HepG2 (cell line): Measurements from ENCODE around the gene SRSF8. TPM values are rescaled to one million over a fixed set of nuclear protein-coding genes. Genes with fewer than 3 reads are reported as not detected.

Source experiments
- FIP1L1 ChIP-seq: fragments of 200-400 bp; formaldehyde crosslinking; IDR thresholded peaks from 2 replicates; pipeline ENCODE4 v1.6.1; 2018; ENCODE audit warnings: low read depth, mild to moderate bottlenecking, low read length, moderate library complexity, borderline replicate concordance; ENCODE audit not compliant: insufficient read depth
- FOXK2 ChIP-seq: fragments of 450-650 bp; IDR thresholded peaks from 2 replicates; pipeline ENCODE4 v1.6.1; 2016
- IRF2 ChIP-seq: IDR thresholded peaks from 2 replicates; pipeline ENCODE4 v1.6.1; 2018; ENCODE audit warnings: missing genetic modification reagents, missing compliant biosample characterization
- KDM5B ChIP-seq: sonication (generic); formaldehyde crosslinking; IDR thresholded peaks from 2 replicates; pipeline ENCODE4 v1.4.0; 2020; ENCODE audit warnings: missing genetic modification reagents, mild to moderate bottlenecking, borderline replicate concordance
- KLF11 ChIP-seq: IDR thresholded peaks from 2 replicates; pipeline ENCODE4 v1.6.1; 2016; ENCODE audit warnings: missing compliant biosample characterization
- NCOA5 ChIP-seq: sonication (generic); formaldehyde crosslinking; IDR thresholded peaks from 2 replicates; pipeline ENCODE4 v1.4.0; 2020; ENCODE audit warnings: missing genetic modification reagents
- PHF8 ChIP-seq: sonication (generic); formaldehyde crosslinking; IDR thresholded peaks from 2 replicates; pipeline ENCODE4 v1.5.0; 2020; ENCODE audit warnings: missing genetic modification reagents
- POLR2AphosphoS2 ChIP-seq: IDR thresholded peaks from 2 replicates; pipeline ENCODE4 v1.6.1; 2011; ENCODE audit warnings: low read depth, low read length, improper control_type of control experiment
- ZNF350 ChIP-seq: sonication (generic); formaldehyde crosslinking; IDR thresholded peaks from 2 replicates; pipeline ENCODE4 v1.4.0; 2020; ENCODE audit warnings: mild to moderate bottlenecking, low read depth, missing genetic modification reagents, borderline replicate concordance
- ZNF549 ChIP-seq: sonication (generic); formaldehyde crosslinking; IDR thresholded peaks from 2 replicates; pipeline ENCODE4 v1.5.0; 2020; ENCODE audit warnings: missing genetic modification reagents
- ZNF773 ChIP-seq: sonication (generic); formaldehyde crosslinking; IDR thresholded peaks from 2 replicates; pipeline ENCODE4 v1.4.0; 2020; ENCODE audit warnings: missing genetic modification reagents, borderline replicate concordance
- ZNF839 ChIP-seq: sonication (generic); formaldehyde crosslinking; IDR thresholded peaks from 2 replicates; pipeline ENCODE4 v1.4.0; 2020; ENCODE audit warnings: missing genetic modification reagents, mild to moderate bottlenecking, borderline replicate concordance
- polyA plus RNA-seq, 8 experiments: library from polyadenylated mRNA; depleted of rRNA in 3 of 8; stranded (reverse) in 7 of 8; unstranded in 1 of 8; fragments of >200 nt; fragmentation: Illumina TruSeq in 4 of 8; extraction: Trizol in 4 of 8; gene quantifications; 2 replicates each; pipeline versions ENCODE4 v1.2.1 to v1.2.3, GENCODE V29; 2011 to 2016; ENCODE audit warnings: low read depth in 4 of 8, missing spikeins in 1 of 8, mixed read lengths in 1 of 8; ENCODE audit not compliant: insufficient read depth in 1 of 8
- total RNA-seq, 5 experiments: library from RNA; depleted of rRNA; stranded (reverse); fragments of >200 nt; fragmentation: Illumina TruSeq; extraction: Trizol; gene quantifications; 2 replicates each; pipeline ENCODE4 v1.2.3, GENCODE V29; 2016; ENCODE audit warnings: low read depth in 1 of 5
- TF ChIP-seq, protein P1 (sequence below): sonication (generic); formaldehyde crosslinking; IDR thresholded peaks from 2 replicates; pipeline ENCODE4 v1.4.0; 2020; ENCODE audit warnings: missing genetic modification reagents, borderline replicate concordance
- TF ChIP-seq, protein P2 (sequence below): conservative IDR thresholded peaks from 2 replicates; pipeline ENCODE4 v1.6.1; 2018; ENCODE audit warnings: missing genetic modification reagents
- TF ChIP-seq, protein P3 (sequence below): sonication (generic); formaldehyde crosslinking; IDR thresholded peaks from 2 replicates; pipeline ENCODE4 v1.4.0; 2020; ENCODE audit warnings: missing genetic modification reagents
- TF ChIP-seq, protein P4 (sequence below): sonication (generic); formaldehyde crosslinking; IDR thresholded peaks from 2 replicates; pipeline ENCODE4 v1.4.0; 2020; ENCODE audit warnings: mild to moderate bottlenecking, missing genetic modification reagents

The SRSF8 gene
- total and polyA plus RNA-seq, 2 of the 13 experiments (the other 11 are each of a cell fraction or from before 2014, with no cell fraction given) = 21.8 to 25.8 TPM

DNA sequence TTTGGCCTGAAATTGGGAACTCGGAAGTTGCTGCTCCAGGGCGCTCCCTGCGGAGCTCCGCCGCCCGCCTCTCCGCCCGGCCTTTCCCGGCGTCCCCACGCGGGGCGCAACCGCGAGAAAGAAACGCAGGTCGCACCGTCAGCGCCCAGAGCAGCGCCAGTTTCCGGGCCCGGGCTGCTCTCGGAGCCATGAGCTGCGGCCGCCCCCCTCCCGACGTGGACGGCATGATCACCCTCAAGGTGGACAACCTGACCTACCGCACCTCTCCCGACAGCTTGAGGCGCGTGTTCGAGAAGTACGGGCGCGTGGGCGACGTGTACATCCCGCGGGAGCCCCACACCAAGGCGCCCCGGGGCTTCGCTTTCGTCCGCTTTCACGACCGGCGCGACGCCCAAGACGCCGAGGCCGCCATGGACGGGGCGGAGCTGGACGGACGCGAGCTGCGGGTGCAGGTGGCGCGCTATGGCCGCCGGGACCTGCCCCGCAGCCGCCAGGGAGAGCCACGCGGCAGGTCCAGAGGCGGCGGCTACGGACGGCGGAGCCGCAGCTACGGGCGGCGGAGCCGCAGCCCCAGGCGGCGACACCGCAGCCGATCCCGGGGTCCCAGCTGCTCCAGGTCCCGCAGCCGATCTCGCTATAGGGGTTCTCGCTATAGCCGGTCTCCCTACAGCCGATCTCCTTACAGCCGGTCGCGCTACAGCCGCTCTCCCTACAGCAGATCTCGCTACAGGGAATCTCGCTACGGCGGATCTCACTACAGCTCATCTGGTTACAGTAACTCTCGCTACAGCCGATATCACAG is 521 bp downstream of the SRSF8 start (continued):
- TF ChIP-seq, protein P1, sequence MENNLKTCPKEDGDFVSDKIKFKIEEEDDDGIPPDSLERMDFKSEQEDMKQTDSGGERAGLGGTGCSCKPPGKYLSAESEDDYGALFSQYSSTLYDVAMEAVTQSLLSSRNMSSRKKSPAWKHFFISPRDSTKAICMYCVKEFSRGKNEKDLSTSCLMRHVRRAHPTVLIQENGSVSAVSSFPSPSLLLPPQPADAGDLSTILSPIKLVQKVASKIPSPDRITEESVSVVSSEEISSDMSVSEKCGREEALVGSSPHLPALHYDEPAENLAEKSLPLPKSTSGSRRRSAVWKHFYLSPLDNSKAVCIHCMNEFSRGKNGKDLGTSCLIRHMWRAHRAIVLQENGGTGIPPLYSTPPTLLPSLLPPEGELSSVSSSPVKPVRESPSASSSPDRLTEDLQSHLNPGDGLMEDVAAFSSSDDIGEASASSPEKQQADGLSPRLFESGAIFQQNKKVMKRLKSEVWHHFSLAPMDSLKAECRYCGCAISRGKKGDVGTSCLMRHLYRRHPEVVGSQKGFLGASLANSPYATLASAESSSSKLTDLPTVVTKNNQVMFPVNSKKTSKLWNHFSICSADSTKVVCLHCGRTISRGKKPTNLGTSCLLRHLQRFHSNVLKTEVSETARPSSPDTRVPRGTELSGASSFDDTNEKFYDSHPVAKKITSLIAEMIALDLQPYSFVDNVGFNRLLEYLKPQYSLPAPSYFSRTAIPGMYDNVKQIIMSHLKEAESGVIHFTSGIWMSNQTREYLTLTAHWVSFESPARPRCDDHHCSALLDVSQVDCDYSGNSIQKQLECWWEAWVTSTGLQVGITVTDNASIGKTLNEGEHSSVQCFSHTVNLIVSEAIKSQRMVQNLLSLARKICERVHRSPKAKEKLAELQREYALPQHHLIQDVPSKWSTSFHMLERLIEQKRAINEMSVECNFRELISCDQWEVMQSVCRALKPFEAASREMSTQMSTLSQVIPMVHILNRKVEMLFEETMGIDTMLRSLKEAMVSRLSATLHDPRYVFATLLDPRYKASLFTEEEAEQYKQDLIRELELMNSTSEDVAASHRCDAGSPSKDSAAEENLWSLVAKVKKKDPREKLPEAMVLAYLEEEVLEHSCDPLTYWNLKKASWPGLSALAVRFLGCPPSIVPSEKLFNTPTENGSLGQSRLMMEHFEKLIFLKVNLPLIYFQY (CRISPR knock-in tag) = no peak
- no peak; the same call in 1 of the 2 replicates for TF ChIP-seq KLF11 (CRISPR knock-in tag)
- TF ChIP-seq, protein P2, sequence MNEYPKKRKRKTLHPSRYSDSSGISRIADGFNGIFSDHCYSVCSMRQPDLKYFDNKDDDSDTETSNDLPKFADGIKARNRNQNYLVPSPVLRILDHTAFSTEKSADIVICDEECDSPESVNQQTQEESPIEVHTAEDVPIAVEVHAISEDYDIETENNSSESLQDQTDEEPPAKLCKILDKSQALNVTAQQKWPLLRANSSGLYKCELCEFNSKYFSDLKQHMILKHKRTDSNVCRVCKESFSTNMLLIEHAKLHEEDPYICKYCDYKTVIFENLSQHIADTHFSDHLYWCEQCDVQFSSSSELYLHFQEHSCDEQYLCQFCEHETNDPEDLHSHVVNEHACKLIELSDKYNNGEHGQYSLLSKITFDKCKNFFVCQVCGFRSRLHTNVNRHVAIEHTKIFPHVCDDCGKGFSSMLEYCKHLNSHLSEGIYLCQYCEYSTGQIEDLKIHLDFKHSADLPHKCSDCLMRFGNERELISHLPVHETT (CRISPR knock-in tag) = peak; percentile 69; the same call in 1 of the 2 replicates
- TF ChIP-seq FOXK2 = no peak
- TF ChIP-seq, protein P3, sequence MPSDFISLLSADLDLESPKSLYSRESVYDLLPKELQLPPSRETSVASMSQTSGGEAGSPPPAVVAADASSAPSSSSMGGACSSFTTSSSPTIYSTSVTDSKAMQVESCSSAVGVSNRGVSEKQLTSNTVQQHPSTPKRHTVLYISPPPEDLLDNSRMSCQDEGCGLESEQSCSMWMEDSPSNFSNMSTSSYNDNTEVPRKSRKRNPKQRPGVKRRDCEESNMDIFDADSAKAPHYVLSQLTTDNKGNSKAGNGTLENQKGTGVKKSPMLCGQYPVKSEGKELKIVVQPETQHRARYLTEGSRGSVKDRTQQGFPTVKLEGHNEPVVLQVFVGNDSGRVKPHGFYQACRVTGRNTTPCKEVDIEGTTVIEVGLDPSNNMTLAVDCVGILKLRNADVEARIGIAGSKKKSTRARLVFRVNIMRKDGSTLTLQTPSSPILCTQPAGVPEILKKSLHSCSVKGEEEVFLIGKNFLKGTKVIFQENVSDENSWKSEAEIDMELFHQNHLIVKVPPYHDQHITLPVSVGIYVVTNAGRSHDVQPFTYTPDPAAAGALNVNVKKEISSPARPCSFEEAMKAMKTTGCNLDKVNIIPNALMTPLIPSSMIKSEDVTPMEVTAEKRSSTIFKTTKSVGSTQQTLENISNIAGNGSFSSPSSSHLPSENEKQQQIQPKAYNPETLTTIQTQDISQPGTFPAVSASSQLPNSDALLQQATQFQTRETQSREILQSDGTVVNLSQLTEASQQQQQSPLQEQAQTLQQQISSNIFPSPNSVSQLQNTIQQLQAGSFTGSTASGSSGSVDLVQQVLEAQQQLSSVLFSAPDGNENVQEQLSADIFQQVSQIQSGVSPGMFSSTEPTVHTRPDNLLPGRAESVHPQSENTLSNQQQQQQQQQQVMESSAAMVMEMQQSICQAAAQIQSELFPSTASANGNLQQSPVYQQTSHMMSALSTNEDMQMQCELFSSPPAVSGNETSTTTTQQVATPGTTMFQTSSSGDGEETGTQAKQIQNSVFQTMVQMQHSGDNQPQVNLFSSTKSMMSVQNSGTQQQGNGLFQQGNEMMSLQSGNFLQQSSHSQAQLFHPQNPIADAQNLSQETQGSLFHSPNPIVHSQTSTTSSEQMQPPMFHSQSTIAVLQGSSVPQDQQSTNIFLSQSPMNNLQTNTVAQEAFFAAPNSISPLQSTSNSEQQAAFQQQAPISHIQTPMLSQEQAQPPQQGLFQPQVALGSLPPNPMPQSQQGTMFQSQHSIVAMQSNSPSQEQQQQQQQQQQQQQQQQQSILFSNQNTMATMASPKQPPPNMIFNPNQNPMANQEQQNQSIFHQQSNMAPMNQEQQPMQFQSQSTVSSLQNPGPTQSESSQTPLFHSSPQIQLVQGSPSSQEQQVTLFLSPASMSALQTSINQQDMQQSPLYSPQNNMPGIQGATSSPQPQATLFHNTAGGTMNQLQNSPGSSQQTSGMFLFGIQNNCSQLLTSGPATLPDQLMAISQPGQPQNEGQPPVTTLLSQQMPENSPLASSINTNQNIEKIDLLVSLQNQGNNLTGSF (CRISPR knock-in tag) = 0 out of 2 replicates have a peak, but pooled peaks have one; percentile 13
- TF ChIP-seq PHF8 (CRISPR knock-in tag) = peak; percentile 86
- peak; percentile 51; the same call in 1 of the 2 replicates for TF ChIP-seq ZNF350
- no peak for TF ChIP-seq ZNF549 (CRISPR knock-in tag)
- TF ChIP-seq, protein P4, sequence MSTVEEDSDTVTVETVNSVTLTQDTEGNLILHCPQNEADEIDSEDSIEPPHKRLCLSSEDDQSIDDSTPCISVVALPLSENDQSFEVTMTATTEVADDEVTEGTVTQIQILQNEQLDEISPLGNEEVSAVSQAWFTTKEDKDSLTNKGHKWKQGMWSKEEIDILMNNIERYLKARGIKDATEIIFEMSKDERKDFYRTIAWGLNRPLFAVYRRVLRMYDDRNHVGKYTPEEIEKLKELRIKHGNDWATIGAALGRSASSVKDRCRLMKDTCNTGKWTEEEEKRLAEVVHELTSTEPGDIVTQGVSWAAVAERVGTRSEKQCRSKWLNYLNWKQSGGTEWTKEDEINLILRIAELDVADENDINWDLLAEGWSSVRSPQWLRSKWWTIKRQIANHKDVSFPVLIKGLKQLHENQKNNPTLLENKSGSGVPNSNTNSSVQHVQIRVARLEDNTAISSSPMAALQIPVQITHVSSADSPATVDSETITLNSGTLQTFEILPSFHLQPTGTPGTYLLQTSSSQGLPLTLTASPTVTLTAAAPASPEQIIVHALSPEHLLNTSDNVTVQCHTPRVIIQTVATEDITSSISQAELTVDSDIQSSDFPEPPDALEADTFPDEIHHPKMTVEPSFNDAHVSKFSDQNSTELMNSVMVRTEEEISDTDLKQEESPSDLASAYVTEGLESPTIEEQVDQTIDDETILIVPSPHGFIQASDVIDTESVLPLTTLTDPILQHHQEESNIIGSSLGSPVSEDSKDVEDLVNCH = 0 out of 2 replicates have a peak, but pooled peaks have one; percentile 47
- peak; percentile 70; the same call in 1 of the 2 replicates for TF ChIP-seq ZNF773 (CRISPR knock-in tag)
- 0 out of 2 replicates have a peak, but pooled peaks have one; percentile 32 for TF ChIP-seq ZNF839 (CRISPR knock-in tag)
- peak; percentile 56; the same call in 1 of the 2 replicates for TF ChIP-seq IRF2 (CRISPR knock-in tag)
- no peak for TF ChIP-seq NCOA5 (CRISPR knock-in tag)
- no peak for TF ChIP-seq POLR2AphosphoS2
- no peak for TF ChIP-seq FIP1L1
- TF ChIP-seq KDM5B (CRISPR knock-in tag) = peak; percentile 80
